HFFc6 (cell line): ENCODE data around the gene PTPRK. TPM values are rescaled to one million over a fixed set of nuclear protein-coding genes. Genes with fewer than 3 reads are reported as not detected.
A peak's percentile ranks its signal among the peaks of the same experiment; 100 is the strongest.

Experiments
- DNase-seq: peaks from one replicate; pipeline ENCODE4 v3.0.0-alpha.2; 2018
- H3K27ac Mint-ChIP-seq: 2 replicates; pipeline ENCODE4 v1.8.0; 2020; ENCODE audit warnings: mild to moderate bottlenecking, mixed read lengths
- H3K27me3 Mint-ChIP-seq: 2 replicates; pipeline ENCODE4 v1.8.0; 2021; ENCODE audit warnings: mild to moderate bottlenecking, moderate library complexity, mixed read lengths; ENCODE audit not compliant: insufficient read depth
- H3K36me3 Mint-ChIP-seq: 2 replicates; pipeline ENCODE4 v1.8.0; 2021; ENCODE audit warnings: low read depth, mixed read lengths
- H3K4me1 Mint-ChIP-seq: 2 replicates; pipeline ENCODE4 v1.8.0; 2020; ENCODE audit warnings: low read depth, mixed read lengths
- H3K4me3 Mint-ChIP-seq: 2 replicates; pipeline ENCODE4 v1.8.0; 2020; ENCODE audit warnings: mild to moderate bottlenecking, moderate library complexity, mixed read lengths
- H3K9me3 Mint-ChIP-seq: 2 replicates; pipeline ENCODE4 v1.8.0; 2020; ENCODE audit warnings: mild to moderate bottlenecking, mixed read lengths
- total RNA-seq, 6 experiments: library from RNA; stranded (reverse); fragmentation: NEBNext Ultra II Directional; extraction: Animal tissue kit (Norgen Biotek cat#: 25700); gene quantifications; 2 replicates in 1 of 6; 3 replicates in 5 of 6; pipeline ENCODE4 v1.2.3, GENCODE V29; 2021
- TF ChIP-seq, protein P1 (sequence below): fragments of 200-600 bp; sonication (generic); IDR thresholded peaks from 2 replicates; pipeline ENCODE4 v1.5.0; 2021; ENCODE audit warnings: antibody characterized with exemption, mild to moderate bottlenecking

The PTPRK gene
- total RNA-seq, 6 experiments from 2014 or later, result 92.8 to 104 (median 97.3) TPM

- peaks cover 43% of the 10 kb centered on the region for H3K4me1 Mint-ChIP-seq
- no peak for DNase-seq
- no peaks in the 10 kb centered on the region; the same call in 1 of the 2 replicates for H3K27me3 Mint-ChIP-seq
- TF ChIP-seq, protein P1, sequence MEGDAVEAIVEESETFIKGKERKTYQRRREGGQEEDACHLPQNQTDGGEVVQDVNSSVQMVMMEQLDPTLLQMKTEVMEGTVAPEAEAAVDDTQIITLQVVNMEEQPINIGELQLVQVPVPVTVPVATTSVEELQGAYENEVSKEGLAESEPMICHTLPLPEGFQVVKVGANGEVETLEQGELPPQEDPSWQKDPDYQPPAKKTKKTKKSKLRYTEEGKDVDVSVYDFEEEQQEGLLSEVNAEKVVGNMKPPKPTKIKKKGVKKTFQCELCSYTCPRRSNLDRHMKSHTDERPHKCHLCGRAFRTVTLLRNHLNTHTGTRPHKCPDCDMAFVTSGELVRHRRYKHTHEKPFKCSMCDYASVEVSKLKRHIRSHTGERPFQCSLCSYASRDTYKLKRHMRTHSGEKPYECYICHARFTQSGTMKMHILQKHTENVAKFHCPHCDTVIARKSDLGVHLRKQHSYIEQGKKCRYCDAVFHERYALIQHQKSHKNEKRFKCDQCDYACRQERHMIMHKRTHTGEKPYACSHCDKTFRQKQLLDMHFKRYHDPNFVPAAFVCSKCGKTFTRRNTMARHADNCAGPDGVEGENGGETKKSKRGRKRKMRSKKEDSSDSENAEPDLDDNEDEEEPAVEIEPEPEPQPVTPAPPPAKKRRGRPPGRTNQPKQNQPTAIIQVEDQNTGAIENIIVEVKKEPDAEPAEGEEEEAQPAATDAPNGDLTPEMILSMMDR, result no peak
- H3K36me3 Mint-ChIP-seq, result 0 out of 2 replicates have a peak, but pooled peaks cover 14% of the 10 kb centered on the region
- H3K27ac Mint-ChIP-seq, result no peak overlapping the region
- no peak overlapping the region for H3K4me3 Mint-ChIP-seq
- no peaks in the 10 kb centered on the region for H3K9me3 Mint-ChIP-seq
Measured at GRCh38 chr6:128337619-128338018, 182.8 kb downstream of the PTPRK start.

GRCh38 chr6:128336436-128337095 lies 183.8 kb downstream of the PTPRK start:
- peak; percentile 48 for DNase-seq
- Mint-ChIP-seq H3K36me3 (0 out of 2 replicates have a peak, but pooled peaks cover 17% of the 10 kb centered on the region), H3K4me3 (no peak overlapping the region), H3K4me1 (peaks cover 52% of the 10 kb centered on the region), H3K27me3 (no peaks in the 10 kb centered on the region; the same call in 1 of the 2 replicates), H3K27ac (no peak overlapping the region), H3K9me3 (no peaks in the 10 kb centered on the region)
- TF ChIP-seq, protein P1, result no peak

DNA sequence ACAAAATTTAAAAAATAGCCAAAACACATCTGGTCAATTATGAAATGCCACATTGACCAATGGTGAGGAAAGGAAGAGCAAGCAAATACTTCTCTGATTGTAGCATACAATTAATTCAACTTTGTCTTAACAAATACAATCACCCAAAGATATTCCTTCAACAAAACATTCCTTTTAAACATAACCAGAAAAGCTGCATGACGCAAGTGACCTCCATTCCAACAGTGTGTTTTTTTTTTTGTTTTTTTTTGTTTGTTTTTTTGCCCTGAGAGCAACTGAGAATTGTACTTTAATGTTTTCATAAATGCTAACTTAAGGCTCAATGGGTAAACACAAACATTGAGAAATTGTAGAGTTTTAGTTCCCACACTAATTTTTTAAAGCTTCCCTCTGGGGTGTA lies 184.4 kb downstream of the PTPRK start:
- Mint-ChIP-seq H3K4me1 (peaks cover 52% of the 10 kb centered on the region), H3K27ac (no peak overlapping the region), H3K36me3 (0 out of 2 replicates have a peak, but pooled peaks cover 17% of the 10 kb centered on the region), H3K9me3 (no peaks in the 10 kb centered on the region), H3K27me3 (no peaks in the 10 kb centered on the region; the same call in 1 of the 2 replicates), H3K4me3 (no peak overlapping the region)
- DNase-seq, result no peak
- TF ChIP-seq, protein P1, result no peak

GRCh38 chr6:128333581-128334223 lies 186.7 kb downstream of the PTPRK start:
- peaks cover 4% of the 10 kb centered on the region for H3K27me3 Mint-ChIP-seq
- peaks cover 38% of the 10 kb centered on the region for H3K4me1 Mint-ChIP-seq
- TF ChIP-seq, protein P1, result no peak

DNA sequence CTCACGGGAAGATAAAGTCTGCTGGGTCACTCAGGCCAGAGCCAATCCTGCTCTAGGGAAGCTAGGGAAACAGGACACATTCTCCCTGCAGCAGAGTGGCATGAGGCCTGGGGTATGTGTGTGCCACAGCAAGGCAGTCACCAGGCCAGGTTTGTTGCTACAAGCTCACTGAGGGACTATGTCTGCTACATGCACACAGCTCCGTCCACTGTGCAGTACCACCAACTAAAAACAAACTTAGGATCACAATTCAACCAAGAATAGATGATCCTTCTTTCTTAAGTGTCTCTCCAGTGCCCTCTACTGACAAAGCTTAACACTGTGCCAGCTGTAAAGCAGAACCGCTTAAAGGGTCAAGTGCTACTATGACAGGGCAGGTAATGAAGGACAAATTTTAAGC lies 192.5 kb downstream of the PTPRK start:
- peaks cover 12% of the 10 kb centered on the region for H3K4me1 Mint-ChIP-seq
- H3K27ac Mint-ChIP-seq, result no peak overlapping the region
- H3K36me3 Mint-ChIP-seq, result peaks cover 16% of the 10 kb centered on the region
- peak; percentile 25 for DNase-seq
- H3K27me3 Mint-ChIP-seq, result peaks cover 4% of the 10 kb centered on the region
- H3K9me3 Mint-ChIP-seq, result no peaks in the 10 kb centered on the region
- no peak overlapping the region for H3K4me3 Mint-ChIP-seq
- TF ChIP-seq, protein P1, result peak; percentile 72

More at GRCh38 chr6:128333581-128334223, 186.7 kb downstream of the PTPRK start:
- DNase-seq, result no peak
- Mint-ChIP-seq H3K4me3 (no peak overlapping the region), H3K36me3 (0 out of 2 replicates have a peak, but pooled peaks cover 17% of the 10 kb centered on the region), H3K27ac (no peak overlapping the region), H3K9me3 (no peaks in the 10 kb centered on the region)
